Muscle of leg (tissue), 11 donors: ENCODE data around the gene ARHGEF3. TPM values are rescaled to one million over a fixed set of nuclear protein-coding genes. Genes with fewer than 3 reads are reported as not detected.

Source experiments
- DNase-seq: peaks from one replicate; pipeline ENCODE4 v3.0.0; 2013
- H3K27ac ChIP-seq: one replicate; pipeline ENCODE4 v1.5.1; 2013; ENCODE audit warnings: mild to moderate bottlenecking, low read length, control low read depth
- H3K27me3 ChIP-seq: one replicate; pipeline ENCODE4 v1.6.1; 2013; ENCODE audit warnings: low read length; ENCODE audit not compliant: control insufficient read depth, insufficient read depth
- H3K36me3 ChIP-seq: one replicate; pipeline ENCODE4 v1.6.1; 2013; ENCODE audit warnings: low read length; ENCODE audit not compliant: control insufficient read depth, insufficient read depth
- H3K4me1 ChIP-seq: one replicate; pipeline ENCODE4 v1.6.1; 2013; ENCODE audit warnings: low read length; ENCODE audit not compliant: control insufficient read depth, insufficient read depth
- H3K4me3 ChIP-seq: one replicate; pipeline ENCODE4 v1.5.1; 2013; ENCODE audit warnings: low read length, control low read depth
- H3K9me3 ChIP-seq: replicated peaks from 2 replicates; pipeline ENCODE4 v1.6.1; 2013; ENCODE audit warnings: low read depth, low read length; ENCODE audit not compliant: control insufficient read depth
- WGBS: methylation state at CpG from one replicate; pipeline ENCODE4 v1.1.5; 2013; ENCODE audit warnings: missing lambda C conversion rate; ENCODE audit not compliant: insufficient coverage; 5-methylcytosine and 5-hydroxymethylcytosine counted together
- polyA plus RNA-seq, 8 donors: library from polyadenylated mRNA; unstranded; fragments of 120-200 nt; gene quantifications; one replicate each; pipeline versions ENCODE4 v1.2.1 to v1.2.3, GENCODE V29; 2013; ENCODE audit warnings: inconsistent platforms in 1 of 8, low replicate concordance in 1 of 8; ENCODE audit not compliant: insufficient read length in 8 of 8, insufficient read depth in 1 of 8
- total RNA-seq: library from RNA; stranded (reverse); fragments of 120-200 nt; gene quantifications from one replicate; pipeline ENCODE4 v1.2.4, GENCODE V29; 2013

ARHGEF3 gene
- total and polyA plus RNA-seq, 9 donors, result 21.9 to 31.8 (median 25.6) TPM

DNA sequence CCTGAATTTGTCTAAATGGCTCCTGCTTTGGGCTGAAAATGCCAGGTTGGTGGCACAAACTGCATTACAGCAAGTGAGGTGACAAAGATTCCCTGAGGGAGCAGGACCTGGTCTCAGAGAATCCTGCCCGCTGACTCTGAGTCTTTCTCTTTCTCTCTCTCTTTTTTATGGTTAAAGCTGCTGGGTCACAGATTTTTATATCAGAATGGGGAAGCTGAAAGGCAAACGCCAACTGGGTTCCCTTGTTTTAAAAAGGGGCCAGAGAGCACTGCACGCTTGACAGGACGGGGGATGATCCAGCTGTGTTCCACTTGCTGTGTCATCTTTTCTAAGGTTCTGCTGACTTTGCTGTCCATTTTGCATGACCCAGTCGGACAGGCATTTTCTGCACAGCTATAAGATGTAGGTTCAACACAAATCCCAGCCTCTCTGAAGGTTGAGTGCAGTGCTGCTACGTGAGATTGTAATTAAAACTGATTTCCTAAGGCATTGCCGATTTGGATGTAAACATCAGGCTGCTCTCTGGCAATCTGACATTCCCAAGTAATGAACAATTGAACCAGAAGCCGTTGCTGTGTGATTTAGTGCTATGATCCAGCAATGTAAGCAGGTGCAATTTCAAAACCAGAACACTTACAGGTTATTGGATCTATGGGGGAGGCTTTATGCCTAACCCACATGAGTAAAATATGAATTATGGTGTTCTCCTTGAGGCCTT lies 25.8 kb downstream of the ARHGEF3 start:
- Histone ChIP-seq H3K4me1 (peaks cover 9% of the 10 kb centered on the region), H3K9me3 (no peaks in the 10 kb centered on the region), H3K27me3 (no peaks in the 10 kb centered on the region), H3K4me3 (no peak overlapping the region), H3K36me3 (peaks cover 7% of the 10 kb centered on the region), H3K27ac (no peak overlapping the region)
- no peak for DNase-seq
- 44% methylated on average over 4 of the region's 8 CpGs for WGBS

- H3K27ac ChIP-seq, result no peak overlapping the region
- peaks cover 7% of the 10 kb centered on the region for H3K36me3 ChIP-seq
- H3K4me3 ChIP-seq, result no peak overlapping the region
- no peak for DNase-seq
- H3K4me1 ChIP-seq, result peaks cover 9% of the 10 kb centered on the region
- H3K9me3 ChIP-seq, result no peaks in the 10 kb centered on the region
- H3K27me3 ChIP-seq, result no peaks in the 10 kb centered on the region
- 91% methylated on average over 6 of the region's 7 CpGs for WGBS
These were observed 26.3 kb downstream of the ARHGEF3 start for GRCh38 chr3:56775445-56775837.

GRCh38 chr3:56773986-56774385 lies 27.8 kb downstream of the ARHGEF3 start:
- peaks cover 19% of the 10 kb centered on the region for H3K4me1 ChIP-seq
- peaks cover 7% of the 10 kb centered on the region for H3K36me3 ChIP-seq

GRCh38 chr3:56772952-56773938 lies 28.5 kb downstream of the ARHGEF3 start:
- no peak for DNase-seq
- Histone ChIP-seq H3K27ac (no peak overlapping the region), H3K4me1 (peaks cover 22% of the 10 kb centered on the region), H3K4me3 (no peak overlapping the region), H3K9me3 (no peaks in the 10 kb centered on the region), H3K27me3 (no peaks in the 10 kb centered on the region), H3K36me3 (peaks cover 7% of the 10 kb centered on the region)
- WGBS, result 78% methylated on average over 3 of the region's 16 CpGs

More at GRCh38 chr3:56773986-56774385, 27.8 kb downstream of the ARHGEF3 start:
- Histone ChIP-seq H3K9me3 (no peaks in the 10 kb centered on the region), H3K27me3 (no peaks in the 10 kb centered on the region), H3K27ac (no peak overlapping the region), H3K4me3 (no peak overlapping the region)
- DNase-seq, result no peak

DNA sequence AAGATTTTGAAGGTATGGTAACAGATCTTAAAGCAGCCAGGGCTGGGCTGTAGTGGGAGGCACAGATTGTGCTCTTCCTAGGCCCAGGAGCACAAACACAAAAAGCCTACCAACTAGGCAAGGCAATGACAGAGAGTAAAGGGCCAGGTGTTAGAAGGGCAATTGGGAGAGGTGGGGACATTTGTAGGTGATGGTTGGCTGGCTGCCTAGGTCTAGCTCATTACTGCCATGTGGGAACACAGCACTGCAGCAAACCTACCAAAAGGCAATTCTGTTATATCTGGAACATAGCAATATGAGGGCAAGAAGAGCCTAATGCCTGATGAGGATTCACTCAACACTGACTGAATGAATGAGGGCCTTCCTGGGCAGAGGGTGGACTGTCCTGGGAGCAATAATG lies 30.4 kb downstream of the ARHGEF3 start:
- Histone ChIP-seq H3K27ac (no peak overlapping the region), H3K9me3 (no peaks in the 10 kb centered on the region), H3K4me1 (peaks cover 20% of the 10 kb centered on the region), H3K36me3 (peaks cover 7% of the 10 kb centered on the region), H3K4me3 (no peak overlapping the region), H3K27me3 (no peaks in the 10 kb centered on the region)
- no peak for DNase-seq

GRCh38 chr3:56769116-56769707 lies 32.5 kb downstream of the ARHGEF3 start:
- Histone ChIP-seq H3K4me3 (no peak overlapping the region), H3K4me1 (peaks cover 20% of the 10 kb centered on the region), H3K36me3 (peaks cover 7% of the 10 kb centered on the region), H3K27me3 (no peaks in the 10 kb centered on the region), H3K27ac (peak overlapping the region; percentile 25), H3K9me3 (no peaks in the 10 kb centered on the region)
- peak; percentile 88 for DNase-seq
- WGBS, result 15% methylated on average over 3 of the region's 7 CpGs

- 90% methylated on average over 4 of the region's 6 CpGs for WGBS
- peaks cover 13% of the 10 kb centered on the region for H3K4me1 ChIP-seq
These were observed 36.7 kb downstream of the ARHGEF3 start for GRCh38 chr3:56764904-56765547.

DNA sequence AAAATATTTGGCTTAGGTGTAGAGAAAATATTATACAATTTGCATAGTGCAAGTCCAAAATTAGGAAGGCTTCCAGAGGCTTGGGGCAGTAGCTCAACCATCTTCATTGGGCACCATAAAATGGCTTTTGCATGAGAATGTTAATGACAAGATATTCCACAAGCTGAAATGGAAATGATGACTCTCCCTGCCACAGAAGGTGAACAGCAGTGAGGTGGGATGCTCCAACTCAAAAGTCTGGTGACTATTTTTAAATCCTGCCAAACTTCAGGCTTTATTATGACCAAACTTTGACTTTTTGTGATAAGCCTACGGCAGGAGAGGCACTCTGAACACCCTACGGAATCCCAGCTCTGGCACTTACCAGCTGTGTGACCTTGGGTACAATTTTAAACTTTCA lies 37.6 kb downstream of the ARHGEF3 start:
- no peak overlapping the region for H3K27ac ChIP-seq
- H3K36me3 ChIP-seq, result no peaks in the 10 kb centered on the region
- no peaks in the 10 kb centered on the region for H3K27me3 ChIP-seq
- no CpG with 5 or more reads among the region's 2 CpGs for WGBS
- no peak for DNase-seq
- no peak overlapping the region for H3K4me3 ChIP-seq
- peaks cover 5% of the 10 kb centered on the region for H3K4me1 ChIP-seq
- H3K9me3 ChIP-seq, result no peaks in the 10 kb centered on the region

More at GRCh38 chr3:56764904-56765547, 36.7 kb downstream of the ARHGEF3 start:
- H3K9me3 ChIP-seq, result no peaks in the 10 kb centered on the region
- no peak overlapping the region for H3K27ac ChIP-seq
- H3K27me3 ChIP-seq, result no peaks in the 10 kb centered on the region
- no peak overlapping the region for H3K4me3 ChIP-seq
- H3K36me3 ChIP-seq, result no peaks in the 10 kb centered on the region
- no peak for DNase-seq

GRCh38 chr3:56763233-56763632 lies 38.5 kb downstream of the ARHGEF3 start:
- no CpG with 5 or more reads among the region's 2 CpGs for WGBS
- H3K4me3 ChIP-seq, result no peak overlapping the region
- H3K27me3 ChIP-seq, result no peaks in the 10 kb centered on the region
- H3K9me3 ChIP-seq, result no peaks in the 10 kb centered on the region
- no peaks in the 10 kb centered on the region for H3K36me3 ChIP-seq
- H3K27ac ChIP-seq, result no peak overlapping the region
- no peak for DNase-seq
- peaks cover 2% of the 10 kb centered on the region for H3K4me1 ChIP-seq

- no peaks in the 10 kb centered on the region for H3K36me3 ChIP-seq
- peaks cover 3% of the 10 kb centered on the region for H3K4me1 ChIP-seq
- no peak for DNase-seq
- no peaks in the 10 kb centered on the region for H3K27me3 ChIP-seq
- H3K27ac ChIP-seq, result no peak overlapping the region
- 100% methylated on average over 1 of the region's 1 CpG for WGBS
- H3K9me3 ChIP-seq, result no peaks in the 10 kb centered on the region
- H3K4me3 ChIP-seq, result no peak overlapping the region
These were observed 39.0 kb downstream of the ARHGEF3 start for GRCh38 chr3:56762718-56763117.
